HG03045 (cell line): ENCODE measurements around the gene UPF1.

ENCODE experiments used
- ATAC-seq: cut with Tn5 transposase; IDR thresholded peaks from one replicate; pipeline ENCODE4 v1.9.1; 2021; ENCODE audit warnings: mild to moderate bottlenecking, moderate library complexity; ENCODE audit not compliant: unreplicated experiment

UPF1 gene

GRCh38 chr19:18833849-18834643 lies 2.3 kb downstream of the UPF1 start:
- no peak for ATAC-seq

GRCh38 chr19:18834644-18834984 lies 2.9 kb downstream of the UPF1 start:
- ATAC-seq = no peak

- ATAC-seq = no peak
Observed at GRCh38 chr19:18839465-18840287, 7.9 kb downstream of the UPF1 start.

GRCh38 chr19:18840288-18841267 lies 8.8 kb downstream of the UPF1 start:
- ATAC-seq = no peak

GRCh38 chr19:18841400-18841799 lies 9.6 kb downstream of the UPF1 start:
- no peak for ATAC-seq

GRCh38 chr19:18842166-18842565 lies 10.4 kb downstream of the UPF1 start:
- ATAC-seq = no peak

GRCh38 chr19:18843960-18844359 lies 12.2 kb downstream of the UPF1 start:
- no peak for ATAC-seq

- no peak for ATAC-seq
Observed at GRCh38 chr19:18844806-18845329, 13.1 kb downstream of the UPF1 start.

- no peak for ATAC-seq
Observed at GRCh38 chr19:18845961-18846360, 14.2 kb downstream of the UPF1 start.

- no peak for ATAC-seq
Observed at GRCh38 chr19:18846862-18847548, 15.2 kb downstream of the UPF1 start.

- ATAC-seq = no peak
Observed at GRCh38 chr19:18847549-18848463, 16.0 kb downstream of the UPF1 start.

- no peak for ATAC-seq
Observed at GRCh38 chr19:18848878-18849661, 17.3 kb downstream of the UPF1 start.

GRCh38 chr19:18849838-18850400 lies 18.2 kb downstream of the UPF1 start:
- no peak for ATAC-seq

- ATAC-seq = no peak
Observed at GRCh38 chr19:18850471-18851375, 19.0 kb downstream of the UPF1 start.

- no peak for ATAC-seq
Observed at GRCh38 chr19:18851673-18852325, 20.0 kb downstream of the UPF1 start.

- ATAC-seq = no peak
Observed at GRCh38 chr19:18852648-18853047, 20.9 kb downstream of the UPF1 start.
